Omental fat pad (tissue), 4 donors: ENCODE results near the gene S1PR5. TPM values are rescaled to one million over a fixed set of nuclear protein-coding genes. Genes with fewer than 3 reads are reported as not detected.
"Not testable (repeated sequence)": the region's sequence is repeated elsewhere in the genome, so short reads cannot be mapped to it uniquely, and the experiment has no call there.

ENCODE experiments used
- ATAC-seq: fragments of 150-250 bp; one replicate; pipeline ENCODE4 v1.9.1; 2016; ENCODE audit warnings: mild to moderate bottlenecking, moderate library complexity; ENCODE audit not compliant: low FRiP score
- DNase-seq: peaks from one replicate; pipeline ENCODE4 v3.0.0-alpha.2; 2019; ENCODE audit warnings: low spot score
- CTCF ChIP-seq, 3 donors: fragments of 450-650 bp; IDR thresholded peaks; one replicate each; pipeline ENCODE4 v1.5.1; 2016 to 2017; ENCODE audit warnings: antibody characterized with exemption in 3 of 3, mild to moderate bottlenecking in 3 of 3, moderate library complexity in 2 of 3
- total RNA-seq, 4 donors: library from RNA; depleted of rRNA; stranded (reverse); fragments of >200 nt; gene quantifications; one replicate each; pipeline ENCODE4 v1.1.0, GENCODE V29; 2016

The S1PR5 gene
- total RNA-seq, 4 donors from 2014 or later = 0.47 to 0.72 (median 0.56) TPM

- ATAC-seq = no peak
- no peak for TF ChIP-seq CTCF (IDR thresholded peaks at IDR 0.05)
- no peak for DNase-seq
Observed at GRCh38 chr19:10552510-10553053, 35.3 kb upstream of the S1PR5 start.

- DNase-seq (no peak), ATAC-seq (no peak)
- TF ChIP-seq CTCF (IDR thresholded peaks at IDR 0.05) = no peak
Observed at GRCh38 chr19:10551698-10552301, 34.6 kb upstream of the S1PR5 start.

GRCh38 chr19:10551006-10551405 is 33.8 kb upstream of the S1PR5 start:
- not testable (repeated sequence) for DNase-seq, ATAC-seq

GRCh38 chr19:10550336-10550735 is 33.1 kb upstream of the S1PR5 start:
- DNase-seq = no peak
- no peak for ATAC-seq
- no peak for TF ChIP-seq CTCF (IDR thresholded peaks at IDR 0.05)

GRCh38 chr19:10549733-10550132 is 32.5 kb upstream of the S1PR5 start:
- DNase-seq = no peak
- ATAC-seq = no peak
- TF ChIP-seq CTCF (IDR thresholded peaks at IDR 0.05) = no peak

GRCh38 chr19:10548746-10549276 is 31.6 kb upstream of the S1PR5 start:
- ATAC-seq (no peak), DNase-seq (no peak)
- no peak for TF ChIP-seq CTCF (IDR thresholded peaks at IDR 0.05)

GRCh38 chr19:10546817-10547216 is 29.6 kb upstream of the S1PR5 start:
- no peak for TF ChIP-seq CTCF (IDR thresholded peaks at IDR 0.05)
- DNase-seq = no peak
- ATAC-seq = no peak
